ENCODE results near the gene C16orf90.

The C16orf90 gene

DNA sequence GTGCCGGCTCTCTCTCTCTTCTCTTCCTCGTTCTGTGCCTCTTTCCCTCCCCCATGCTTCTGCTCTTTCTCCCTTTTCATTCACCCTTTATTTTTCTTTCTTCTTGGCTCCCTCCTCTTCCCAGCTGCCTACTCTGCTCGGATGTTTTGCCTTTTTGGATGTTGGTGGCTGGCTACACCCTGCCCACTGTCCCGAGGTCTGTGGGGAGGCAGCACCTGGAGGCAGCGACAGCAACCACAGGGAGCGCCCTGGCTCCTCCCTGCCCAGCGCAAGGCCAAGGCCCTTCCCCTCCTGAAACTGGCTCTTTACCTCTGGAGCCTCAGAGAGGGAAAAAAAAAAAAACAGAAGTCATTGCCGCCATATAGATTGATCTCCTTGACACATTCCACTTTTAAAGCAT, 25.6 kb upstream of the C16orf90 start:
- Histone ChIP-seq H3K36me3 (ENCODE audit: insufficient read depth, low read length) (peaks cover 8% of the 10 kb centered on the region), H3K4me1 (ENCODE audit: insufficient read depth, low read length) (0 out of 2 replicates have a peak, but pooled peaks cover 3% of the 10 kb centered on the region), H3K9me3 (ENCODE audit: control insufficient read depth, insufficient read depth, low read length) (no peaks in the 10 kb centered on the region), H3K9ac (ENCODE audit: low read depth, low read length) (no peak overlapping the region)

GRCh38 chr16:3520413-3520812, 25.1 kb upstream of the C16orf90 start:
- no peak overlapping the region for H3K9ac ChIP-seq (ENCODE audit: low read depth, low read length)
- H3K36me3 ChIP-seq (ENCODE audit: insufficient read depth, low read length) = peaks cover 8% of the 10 kb centered on the region
- H3K9me3 ChIP-seq (ENCODE audit: control insufficient read depth, insufficient read depth, low read length) = no peaks in the 10 kb centered on the region
- H3K4me1 ChIP-seq (ENCODE audit: insufficient read depth, low read length) = 0 out of 2 replicates have a peak, but pooled peaks cover 3% of the 10 kb centered on the region

GRCh38 chr16:3519581-3519980, 24.3 kb upstream of the C16orf90 start:
- no peak overlapping the region for H3K9ac ChIP-seq (ENCODE audit: low read depth, low read length)
- H3K36me3 ChIP-seq (ENCODE audit: insufficient read depth, low read length) = peaks cover 8% of the 10 kb centered on the region
- H3K9me3 ChIP-seq (ENCODE audit: control insufficient read depth, insufficient read depth, low read length) = no peaks in the 10 kb centered on the region
- H3K4me1 ChIP-seq (ENCODE audit: insufficient read depth, low read length) = 0 out of 2 replicates have a peak, but pooled peaks cover 3% of the 10 kb centered on the region

- Histone ChIP-seq H3K9me3 (ENCODE audit: control insufficient read depth, insufficient read depth, low read length) (no peaks in the 10 kb centered on the region), H3K36me3 (ENCODE audit: insufficient read depth, low read length) (peaks cover 8% of the 10 kb centered on the region), H3K9ac (ENCODE audit: low read depth, low read length) (no peak overlapping the region), H3K4me1 (ENCODE audit: insufficient read depth, low read length) (0 out of 2 replicates have a peak, but pooled peaks cover 3% of the 10 kb centered on the region)
These were observed 23.7 kb upstream of the C16orf90 start for GRCh38 chr16:3518986-3519348.

- Histone ChIP-seq H3K9me3 (ENCODE audit: control insufficient read depth, insufficient read depth, low read length) (no peaks in the 10 kb centered on the region), H3K9ac (ENCODE audit: low read depth, low read length) (no peak overlapping the region), H3K36me3 (ENCODE audit: insufficient read depth, low read length) (peaks cover 5% of the 10 kb centered on the region), H3K4me1 (ENCODE audit: insufficient read depth, low read length) (0 out of 2 replicates have a peak, but pooled peaks cover 3% of the 10 kb centered on the region)
These were observed 23.1 kb upstream of the C16orf90 start for GRCh38 chr16:3518292-3518985.

- H3K36me3 ChIP-seq (ENCODE audit: insufficient read depth, low read length) = no peaks in the 10 kb centered on the region; the same call in 1 of the 2 replicates
- H3K4me1 ChIP-seq (ENCODE audit: insufficient read depth, low read length) = 0 out of 2 replicates have a peak, but pooled peaks cover 3% of the 10 kb centered on the region
- H3K9ac ChIP-seq (ENCODE audit: low read depth, low read length) = no peak overlapping the region
- H3K9me3 ChIP-seq (ENCODE audit: control insufficient read depth, insufficient read depth, low read length) = no peaks in the 10 kb centered on the region
These were observed 20.6 kb upstream of the C16orf90 start for GRCh38 chr16:3515897-3516296.

GRCh38 chr16:3514621-3515020, 19.3 kb upstream of the C16orf90 start:
- Histone ChIP-seq H3K9me3 (ENCODE audit: control insufficient read depth, insufficient read depth, low read length) (no peaks in the 10 kb centered on the region), H3K9ac (ENCODE audit: low read depth, low read length) (no peak overlapping the region), H3K36me3 (ENCODE audit: insufficient read depth, low read length) (no peaks in the 10 kb centered on the region), H3K4me1 (ENCODE audit: insufficient read depth, low read length) (no peaks in the 10 kb centered on the region)

- Histone ChIP-seq H3K9me3 (ENCODE audit: control insufficient read depth, insufficient read depth, low read length) (no peaks in the 10 kb centered on the region), H3K4me1 (ENCODE audit: insufficient read depth, low read length) (no peaks in the 10 kb centered on the region), H3K9ac (ENCODE audit: low read depth, low read length) (no peak overlapping the region), H3K36me3 (ENCODE audit: insufficient read depth, low read length) (no peaks in the 10 kb centered on the region)
These were observed 18.7 kb upstream of the C16orf90 start for GRCh38 chr16:3513892-3514583.

DNA sequence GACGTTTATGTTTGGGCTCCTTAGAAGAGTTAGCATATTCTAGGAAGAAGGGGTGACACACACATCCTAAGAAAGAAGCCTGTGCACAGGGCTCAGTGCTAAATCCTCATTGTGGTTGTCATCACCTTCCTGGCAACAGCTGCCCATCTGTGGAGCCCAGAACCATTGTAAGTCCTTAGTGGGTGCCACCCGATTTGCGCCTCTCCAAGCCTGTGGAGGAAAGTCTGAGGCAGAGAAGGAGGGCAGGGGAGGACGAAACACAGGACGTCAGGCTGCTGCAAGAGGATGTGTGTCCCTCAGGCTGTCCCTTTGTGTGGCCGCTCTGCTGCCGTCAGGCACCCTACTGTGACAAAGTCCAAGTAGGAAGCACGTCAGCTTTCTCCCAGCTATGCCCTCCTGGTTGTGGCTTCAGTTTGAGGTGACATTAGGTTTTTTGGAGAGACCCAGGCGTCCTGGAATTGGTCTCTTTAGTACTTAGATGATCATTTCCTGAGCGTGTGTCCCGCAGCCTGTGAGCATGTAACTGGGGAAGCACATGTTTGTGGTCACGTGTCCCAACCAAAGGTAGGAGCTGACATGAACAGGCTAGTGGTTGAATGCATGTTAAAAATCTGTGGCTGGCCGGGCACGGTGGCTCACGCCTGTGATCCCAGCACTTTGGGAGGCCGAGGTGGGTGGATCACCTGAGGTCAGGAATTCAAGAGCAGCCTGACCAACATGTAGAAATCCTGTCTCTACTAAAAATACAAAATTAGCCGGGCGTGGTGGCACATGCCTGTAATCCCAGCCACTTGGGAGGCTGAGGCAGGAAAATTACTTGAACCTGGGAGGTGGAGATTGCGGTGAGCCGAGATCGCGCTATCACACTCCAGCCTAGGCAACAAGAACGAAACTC, 16.2 kb upstream of the C16orf90 start:
- Histone ChIP-seq H3K4me1 (ENCODE audit: insufficient read depth, low read length) (no peaks in the 10 kb centered on the region), H3K9ac (ENCODE audit: low read depth, low read length) (no peak overlapping the region), H3K9me3 (ENCODE audit: control insufficient read depth, insufficient read depth, low read length) (no peaks in the 10 kb centered on the region), H3K36me3 (ENCODE audit: insufficient read depth, low read length) (no peaks in the 10 kb centered on the region)

- H3K36me3 ChIP-seq (ENCODE audit: insufficient read depth, low read length) = peaks cover 2% of the 10 kb centered on the region; the same call in 1 of the 2 replicates
- H3K9ac ChIP-seq (ENCODE audit: low read depth, low read length) = no peak overlapping the region
- no peaks in the 10 kb centered on the region for H3K4me1 ChIP-seq (ENCODE audit: insufficient read depth, low read length)
- no peaks in the 10 kb centered on the region for H3K9me3 ChIP-seq (ENCODE audit: control insufficient read depth, insufficient read depth, low read length)
These were observed 15.1 kb upstream of the C16orf90 start for GRCh38 chr16:3510416-3510815.

DNA sequence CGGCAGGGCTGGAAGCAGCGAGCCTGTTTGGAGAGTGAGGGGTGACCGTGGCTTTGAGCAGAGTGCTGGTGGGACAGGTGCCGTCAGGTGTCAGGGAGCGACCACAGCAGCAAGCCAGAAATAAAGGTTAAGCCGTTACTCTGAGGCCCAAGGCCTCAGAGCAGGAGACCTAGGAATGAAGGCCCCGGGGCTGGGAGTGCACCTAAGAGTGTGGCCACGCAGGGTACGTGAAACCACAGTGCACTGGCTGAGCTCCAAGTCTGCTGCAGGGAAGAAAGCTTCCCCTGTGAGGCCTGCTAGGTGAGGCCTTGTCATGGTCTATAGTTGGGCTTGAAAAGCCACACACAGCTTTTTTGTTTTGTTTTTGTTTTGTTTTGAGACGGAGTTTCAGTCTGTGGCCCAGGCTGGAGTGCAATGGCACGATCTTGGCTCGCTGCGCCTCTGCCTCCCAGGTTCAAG, 14.2 kb upstream of the C16orf90 start:
- peaks cover 3% of the 10 kb centered on the region; the same call in 1 of the 2 replicates for H3K36me3 ChIP-seq (ENCODE audit: insufficient read depth, low read length)

GRCh38 chr16:3508736-3509135, 13.4 kb upstream of the C16orf90 start:
- Histone ChIP-seq H3K36me3 (ENCODE audit: insufficient read depth, low read length) (peaks cover 3% of the 10 kb centered on the region; the same call in 1 of the 2 replicates), H3K9me3 (ENCODE audit: control insufficient read depth, insufficient read depth, low read length) (no peaks in the 10 kb centered on the region), H3K4me1 (ENCODE audit: insufficient read depth, low read length) (no peaks in the 10 kb centered on the region), H3K9ac (ENCODE audit: low read depth, low read length) (no peak overlapping the region)

More for the DNA sequence above, 14.2 kb upstream of the C16orf90 start:
- Histone ChIP-seq H3K9me3 (ENCODE audit: control insufficient read depth, insufficient read depth, low read length) (no peaks in the 10 kb centered on the region), H3K9ac (ENCODE audit: low read depth, low read length) (no peak overlapping the region), H3K4me1 (ENCODE audit: insufficient read depth, low read length) (no peaks in the 10 kb centered on the region)

DNA sequence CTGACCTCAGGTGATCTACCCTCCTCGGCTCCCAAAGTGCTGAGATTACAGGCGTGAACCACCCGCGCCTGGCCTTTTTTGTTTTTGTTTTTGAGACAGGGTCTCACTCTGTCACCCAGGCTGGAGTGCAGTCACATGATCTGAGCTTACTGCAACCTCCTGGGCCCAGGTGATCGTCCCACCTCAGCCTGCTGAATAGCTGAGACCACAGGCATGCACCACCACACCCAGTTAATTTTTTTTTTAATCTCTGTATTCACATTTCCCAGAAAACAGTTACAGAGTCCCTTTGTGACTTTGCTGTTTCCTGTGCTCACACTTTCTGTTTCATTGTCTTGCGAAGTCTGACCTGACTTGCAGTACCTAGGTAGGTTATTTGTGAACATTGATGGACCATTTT, 8.2 kb upstream of the C16orf90 start:
- H3K4me1 ChIP-seq (ENCODE audit: insufficient read depth, low read length) = no peaks in the 10 kb centered on the region; the same call in 1 of the 2 replicates
- peaks cover 3% of the 10 kb centered on the region; the same call in 1 of the 2 replicates for H3K36me3 ChIP-seq (ENCODE audit: insufficient read depth, low read length)
- H3K9me3 ChIP-seq (ENCODE audit: control insufficient read depth, insufficient read depth, low read length) = no peaks in the 10 kb centered on the region
- H3K9ac ChIP-seq (ENCODE audit: low read depth, low read length) = no peak overlapping the region

GRCh38 chr16:3501783-3502400, 6.6 kb upstream of the C16orf90 start:
- peaks cover 3% of the 10 kb centered on the region; the same call in 1 of the 2 replicates for H3K36me3 ChIP-seq (ENCODE audit: insufficient read depth, low read length)
- peak overlapping the region; percentile 85; the same call in 1 of the 2 replicates for H3K9ac ChIP-seq (ENCODE audit: low read depth, low read length)
- no peaks in the 10 kb centered on the region for H3K9me3 ChIP-seq (ENCODE audit: control insufficient read depth, insufficient read depth, low read length)
- no peaks in the 10 kb centered on the region; the same call in 1 of the 2 replicates for H3K4me1 ChIP-seq (ENCODE audit: insufficient read depth, low read length)

Data from ES-I3 (cell line).